SU-DHL-6 (cell line): ENCODE measurements around the gene INAFM1.

Experiments used
- EZH2phosphoT487 ChIP-seq: fragments of 200-600 bp; sonication (generic), shearing (Covaris generic); conservative IDR thresholded peaks from 2 replicates; pipeline ENCODE4 v1.6.1; 2018; ENCODE audit warnings: mild to moderate bottlenecking, antibody characterized with exemption, low read length, moderate library complexity, mixed read lengths
- TF ChIP-seq, protein P1 (sequence below): fragments of 200-600 bp; sonication (generic); IDR thresholded peaks from one replicate; pipeline ENCODE4 v1.5.1; 2017; ENCODE audit warnings: antibody characterized with exemption, mild to moderate bottlenecking, low read length, moderate library complexity; ENCODE audit not compliant: insufficient read depth, poor library complexity, severe bottlenecking

GRCh38 chr19:47266401-47266941 lies 8.2 kb upstream of the INAFM1 start:
- TF ChIP-seq, protein P1, sequence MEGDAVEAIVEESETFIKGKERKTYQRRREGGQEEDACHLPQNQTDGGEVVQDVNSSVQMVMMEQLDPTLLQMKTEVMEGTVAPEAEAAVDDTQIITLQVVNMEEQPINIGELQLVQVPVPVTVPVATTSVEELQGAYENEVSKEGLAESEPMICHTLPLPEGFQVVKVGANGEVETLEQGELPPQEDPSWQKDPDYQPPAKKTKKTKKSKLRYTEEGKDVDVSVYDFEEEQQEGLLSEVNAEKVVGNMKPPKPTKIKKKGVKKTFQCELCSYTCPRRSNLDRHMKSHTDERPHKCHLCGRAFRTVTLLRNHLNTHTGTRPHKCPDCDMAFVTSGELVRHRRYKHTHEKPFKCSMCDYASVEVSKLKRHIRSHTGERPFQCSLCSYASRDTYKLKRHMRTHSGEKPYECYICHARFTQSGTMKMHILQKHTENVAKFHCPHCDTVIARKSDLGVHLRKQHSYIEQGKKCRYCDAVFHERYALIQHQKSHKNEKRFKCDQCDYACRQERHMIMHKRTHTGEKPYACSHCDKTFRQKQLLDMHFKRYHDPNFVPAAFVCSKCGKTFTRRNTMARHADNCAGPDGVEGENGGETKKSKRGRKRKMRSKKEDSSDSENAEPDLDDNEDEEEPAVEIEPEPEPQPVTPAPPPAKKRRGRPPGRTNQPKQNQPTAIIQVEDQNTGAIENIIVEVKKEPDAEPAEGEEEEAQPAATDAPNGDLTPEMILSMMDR, result no peak
- no peak for TF ChIP-seq EZH2phosphoT487
